Measurements from ENCODE around the gene OR52H1.
"Not testable (repeated sequence)": the region's sequence is repeated elsewhere in the genome, so short reads cannot be mapped to it uniquely, and the experiment has no call there.

- TF ChIP-seq, protein P1, sequence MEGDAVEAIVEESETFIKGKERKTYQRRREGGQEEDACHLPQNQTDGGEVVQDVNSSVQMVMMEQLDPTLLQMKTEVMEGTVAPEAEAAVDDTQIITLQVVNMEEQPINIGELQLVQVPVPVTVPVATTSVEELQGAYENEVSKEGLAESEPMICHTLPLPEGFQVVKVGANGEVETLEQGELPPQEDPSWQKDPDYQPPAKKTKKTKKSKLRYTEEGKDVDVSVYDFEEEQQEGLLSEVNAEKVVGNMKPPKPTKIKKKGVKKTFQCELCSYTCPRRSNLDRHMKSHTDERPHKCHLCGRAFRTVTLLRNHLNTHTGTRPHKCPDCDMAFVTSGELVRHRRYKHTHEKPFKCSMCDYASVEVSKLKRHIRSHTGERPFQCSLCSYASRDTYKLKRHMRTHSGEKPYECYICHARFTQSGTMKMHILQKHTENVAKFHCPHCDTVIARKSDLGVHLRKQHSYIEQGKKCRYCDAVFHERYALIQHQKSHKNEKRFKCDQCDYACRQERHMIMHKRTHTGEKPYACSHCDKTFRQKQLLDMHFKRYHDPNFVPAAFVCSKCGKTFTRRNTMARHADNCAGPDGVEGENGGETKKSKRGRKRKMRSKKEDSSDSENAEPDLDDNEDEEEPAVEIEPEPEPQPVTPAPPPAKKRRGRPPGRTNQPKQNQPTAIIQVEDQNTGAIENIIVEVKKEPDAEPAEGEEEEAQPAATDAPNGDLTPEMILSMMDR (conservative IDR thresholded peaks at IDR 0.05; ENCODE audit: low read length), result not testable (repeated sequence)
- not testable (repeated sequence) for TF ChIP-seq EZH2phosphoT487 (IDR thresholded peaks at IDR 0.05; ENCODE audit: borderline replicate concordance)
Measured at GRCh38 chr11:5589906-5590305, 41.6 kb upstream of the OR52H1 start.

All from Loucy (cell line).